HG02852 (cell line): ENCODE measurements around the gene PCDHA11.
"Not testable (repeated sequence)": the region's sequence is repeated elsewhere in the genome, so short reads cannot be mapped to it uniquely, and the experiment has no call there.

Experiments used
- ATAC-seq: cut with Tn5 transposase; IDR thresholded peaks from one replicate; pipeline ENCODE4 v1.9.1; 2021; ENCODE audit warnings: mild to moderate bottlenecking, moderate library complexity; ENCODE audit not compliant: unreplicated experiment

PCDHA11 gene

GRCh38 chr5:140868721-140869554 lies at the start of gene PCDHA11:
PCDHA11 (plus strand) TSS chr5:140868957; CDS start chr5:140869104, 147 bp downstream.
- no peak for ATAC-seq

GRCh38 chr5:140821375-140822280 lies 47.1 kb upstream of the PCDHA11 start, which contains the start of gene PCDHA5:
PCDHA5 (plus strand) TSS chr5:140821613.
- ATAC-seq = no peak

GRCh38 chr5:140822281-140822629 lies 46.5 kb upstream of the PCDHA11 start:
- no peak for ATAC-seq

- not testable (repeated sequence) for ATAC-seq
Measured at GRCh38 chr5:140822969-140823368, 45.8 kb upstream of the PCDHA11 start.

- ATAC-seq = no peak
Measured at GRCh38 chr5:140823475-140823874, 45.3 kb upstream of the PCDHA11 start.

GRCh38 chr5:140827704-140828361 lies 40.9 kb upstream of the PCDHA11 start, which contains the start of gene PCDHA6:
PCDHA6 (plus strand) TSS chr5:140827960; CDS start chr5:140828092, 132 bp downstream.
- ATAC-seq = no peak

GRCh38 chr5:140828362-140828737 lies 40.4 kb upstream of the PCDHA11 start:
- ATAC-seq = no peak

- not testable (repeated sequence) for ATAC-seq
Measured at GRCh38 chr5:140829511-140830501, 39.0 kb upstream of the PCDHA11 start.

- ATAC-seq = no peak
Measured at GRCh38 chr5:140833993-140834392, 34.8 kb upstream of the PCDHA11 start, which contains the start of gene PCDHA7. PCDHA7 (plus strand) TSS chr5:140834269; CDS start chr5:140834384, 115 bp downstream.

GRCh38 chr5:140834439-140835008 lies 34.2 kb upstream of the PCDHA11 start:
- ATAC-seq = not testable (repeated sequence)

- no peak for ATAC-seq
Measured at GRCh38 chr5:140835622-140836510, 32.9 kb upstream of the PCDHA11 start.

GRCh38 chr5:140840978-140841962 lies 27.5 kb upstream of the PCDHA11 start, which contains the start of gene PCDHA8:
PCDHA8 (plus strand) TSS chr5:140841187; CDS start chr5:140841322, 135 bp downstream.
- no peak for ATAC-seq

- no peak for ATAC-seq
Measured at GRCh38 chr5:140842798-140843733, 25.7 kb upstream of the PCDHA11 start.

GRCh38 chr5:140848139-140849102 lies 20.3 kb upstream of the PCDHA11 start, which contains the start of gene PCDHA9:
PCDHA9 (plus strand) TSS chr5:140848382; CDS start chr5:140848496, 114 bp downstream.
- ATAC-seq = not testable (repeated sequence)
